Left ventricle myocardium inferior (tissue), 1 donor: ENCODE measurements around the gene TTC17. TPM values are rescaled to one million over a fixed set of nuclear protein-coding genes. Genes with fewer than 3 reads are reported as not detected.

Experiments used
- DNase-seq: peaks from one replicate; pipeline ENCODE4 v3.0.0-alpha.2; 2020
- H3K27ac ChIP-seq: fragments of 200-600 bp; replicated peaks from 2 replicates; pipeline ENCODE4 v1.8.0; 2021
- H3K27me3 ChIP-seq: fragments of 200-600 bp; 2 replicates; pipeline ENCODE4 v1.8.0; 2021; ENCODE audit warnings: low read depth
- H3K36me3 ChIP-seq: fragments of 200-600 bp; 2 replicates; pipeline ENCODE4 v1.8.0; 2021
- H3K4me1 ChIP-seq: fragments of 200-600 bp; 2 replicates; pipeline ENCODE4 v1.8.0; 2021
- H3K4me3 ChIP-seq: fragments of 200-600 bp; 2 replicates; pipeline ENCODE4 v1.8.0; 2021; ENCODE audit warnings: mild to moderate bottlenecking, moderate library complexity
- H3K9me3 ChIP-seq: fragments of 200-600 bp; replicated peaks from 2 replicates; pipeline ENCODE4 v1.8.0; 2021
- intact Hi-C: fragments of 100-400 bp; cut with micrococcal nuclease; formaldehyde crosslinking; loops from one replicate; pipeline ENCODE4 v1.11.0; 2022
- total RNA-seq: library from RNA; stranded (reverse); fragmentation: NEBNext Ultra II Directional; extraction: Animal tissue kit (Norgen Biotek cat#: 25700); gene quantifications from one replicate; pipeline ENCODE4 v1.2.1, GENCODE V29; 2021
- TF ChIP-seq, protein P1 (sequence below): fragments of 200-600 bp; IDR thresholded peaks from 2 replicates; pipeline ENCODE4 v1.8.0; 2021; ENCODE audit warnings: antibody characterized with exemption, mild to moderate bottlenecking, borderline replicate concordance
- donor health status: DM: no; HTN: yes; CAD: no; lungs with severe emphysema.

The TTC17 gene
- total RNA-seq, 1 donor from 2014 or later: 29.4 TPM

DNA sequence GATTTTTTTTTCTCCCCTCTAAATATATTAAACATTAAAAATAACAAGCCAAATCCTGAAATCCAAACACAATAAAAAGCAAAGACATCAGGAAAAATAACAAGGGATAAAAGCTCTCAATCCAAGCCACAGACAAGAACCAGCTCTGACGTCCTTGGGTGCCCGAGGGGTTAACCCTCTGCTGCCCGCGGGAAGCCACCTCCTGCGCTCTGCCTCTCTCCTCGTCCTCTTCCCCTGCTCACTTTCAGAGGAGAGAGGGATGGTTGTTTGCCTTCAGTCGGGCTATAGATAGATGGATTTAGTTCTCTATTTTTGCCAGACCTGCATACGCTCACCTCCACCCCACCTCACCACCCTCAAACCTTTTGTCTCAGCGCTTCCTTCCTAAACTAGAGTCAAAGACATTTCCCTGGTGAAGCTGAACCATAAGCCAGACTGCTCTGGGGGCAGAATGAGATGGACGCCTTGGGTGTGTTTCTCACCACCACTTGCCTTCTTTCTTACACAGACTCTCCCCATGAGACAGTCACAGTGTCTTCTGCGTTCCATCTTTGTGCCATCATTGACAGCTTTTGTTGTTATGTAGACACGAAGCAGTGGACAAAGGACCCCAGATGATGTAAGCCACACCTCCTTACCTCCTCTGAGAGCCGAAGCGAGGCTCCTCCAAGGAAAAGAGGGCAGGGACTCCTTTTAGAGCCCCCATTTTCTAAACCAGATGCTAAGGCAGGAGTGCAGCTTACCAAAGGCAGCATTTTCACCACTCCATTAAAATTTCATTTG lies 179.3 kb downstream of the TTC17 start:
- intact Hi-C loops: no loop called here
- no peak for DNase-seq
- TF ChIP-seq, protein P1, sequence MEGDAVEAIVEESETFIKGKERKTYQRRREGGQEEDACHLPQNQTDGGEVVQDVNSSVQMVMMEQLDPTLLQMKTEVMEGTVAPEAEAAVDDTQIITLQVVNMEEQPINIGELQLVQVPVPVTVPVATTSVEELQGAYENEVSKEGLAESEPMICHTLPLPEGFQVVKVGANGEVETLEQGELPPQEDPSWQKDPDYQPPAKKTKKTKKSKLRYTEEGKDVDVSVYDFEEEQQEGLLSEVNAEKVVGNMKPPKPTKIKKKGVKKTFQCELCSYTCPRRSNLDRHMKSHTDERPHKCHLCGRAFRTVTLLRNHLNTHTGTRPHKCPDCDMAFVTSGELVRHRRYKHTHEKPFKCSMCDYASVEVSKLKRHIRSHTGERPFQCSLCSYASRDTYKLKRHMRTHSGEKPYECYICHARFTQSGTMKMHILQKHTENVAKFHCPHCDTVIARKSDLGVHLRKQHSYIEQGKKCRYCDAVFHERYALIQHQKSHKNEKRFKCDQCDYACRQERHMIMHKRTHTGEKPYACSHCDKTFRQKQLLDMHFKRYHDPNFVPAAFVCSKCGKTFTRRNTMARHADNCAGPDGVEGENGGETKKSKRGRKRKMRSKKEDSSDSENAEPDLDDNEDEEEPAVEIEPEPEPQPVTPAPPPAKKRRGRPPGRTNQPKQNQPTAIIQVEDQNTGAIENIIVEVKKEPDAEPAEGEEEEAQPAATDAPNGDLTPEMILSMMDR: no peak
- Histone ChIP-seq H3K27ac (no peak overlapping the region), H3K4me1 (no peaks in the 10 kb centered on the region), H3K9me3 (peaks cover 10% of the 10 kb centered on the region), H3K4me3 (no peak overlapping the region), H3K36me3 (no peaks in the 10 kb centered on the region), H3K27me3 (peaks cover 60% of the 10 kb centered on the region)

DNA sequence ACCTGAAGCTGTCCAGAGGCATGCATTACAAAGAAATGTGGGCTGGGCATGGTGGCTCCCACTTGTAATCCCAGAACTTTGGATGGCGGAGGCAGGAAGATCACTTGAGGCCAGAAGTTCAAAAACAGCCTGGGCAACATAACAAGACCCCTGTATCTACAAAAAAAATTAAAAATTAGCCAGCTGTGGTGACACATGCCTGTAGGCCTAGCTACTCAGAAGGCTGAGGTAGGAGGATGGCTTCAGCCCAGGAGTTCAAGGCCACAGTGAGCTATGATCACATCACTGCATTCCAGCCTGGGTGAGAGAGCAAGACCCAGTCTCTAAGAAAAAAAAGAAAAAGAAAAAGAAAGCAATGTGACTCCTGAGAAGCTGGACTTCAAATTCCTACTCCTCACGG lies 183.3 kb downstream of the TTC17 start:
- no peak for DNase-seq
- Histone ChIP-seq H3K4me1 (no peaks in the 10 kb centered on the region), H3K4me3 (no peak overlapping the region), H3K9me3 (peaks cover 10% of the 10 kb centered on the region), H3K36me3 (no peaks in the 10 kb centered on the region), H3K27ac (no peak overlapping the region), H3K27me3 (peaks cover 68% of the 10 kb centered on the region)
- intact Hi-C loops: no loop called here
- TF ChIP-seq, protein P1: no peak

DNA sequence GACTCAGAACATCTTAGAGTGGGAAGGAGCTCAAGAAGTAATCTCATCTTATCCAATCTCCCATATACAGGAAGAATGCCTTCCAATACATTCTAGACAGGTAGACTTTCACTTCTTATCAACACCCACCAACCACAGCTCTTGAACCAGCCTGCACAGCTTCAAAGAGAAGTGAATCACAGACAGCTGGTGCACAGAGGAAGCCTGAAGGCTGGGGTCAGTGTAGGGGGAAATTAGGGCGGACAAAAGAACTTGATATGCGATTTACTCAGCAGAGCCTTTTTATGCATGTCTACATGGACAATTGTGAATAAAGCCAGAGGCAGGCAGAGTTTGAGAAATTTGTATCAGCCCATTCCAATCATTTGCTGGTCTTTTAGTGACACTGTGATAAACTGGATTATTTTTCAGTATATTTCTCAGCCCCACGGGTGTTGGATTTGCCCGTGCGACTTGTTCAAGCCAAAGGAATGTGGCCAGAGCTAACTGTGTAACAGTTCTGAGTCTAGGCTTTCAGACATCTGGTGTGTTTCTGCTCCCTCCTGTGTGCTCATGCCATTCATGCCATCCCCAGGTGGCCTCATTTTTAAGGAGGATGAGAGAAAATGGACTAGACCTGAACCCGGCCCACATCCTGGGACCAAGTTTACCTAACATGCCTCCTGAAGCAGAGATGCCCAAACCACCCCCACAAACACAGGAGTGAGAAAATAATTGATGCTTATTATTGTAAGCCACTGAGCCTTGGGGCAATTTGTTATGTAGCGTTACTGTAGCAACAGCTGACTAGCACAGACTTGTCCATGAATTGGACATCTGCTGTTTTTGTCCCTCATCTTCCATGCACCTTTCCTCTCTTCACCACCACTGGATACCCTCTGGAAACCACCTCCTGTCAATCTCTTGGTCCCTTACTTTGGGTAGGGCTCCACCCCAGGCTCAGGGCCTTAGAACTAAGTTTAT lies 184.3 kb downstream of the TTC17 start:
- TF ChIP-seq, protein P1: no peak
- Histone ChIP-seq H3K27me3 (peaks cover 68% of the 10 kb centered on the region), H3K4me1 (peaks cover 10% of the 10 kb centered on the region), H3K4me3 (no peak overlapping the region), H3K27ac (no peak overlapping the region), H3K36me3 (no peaks in the 10 kb centered on the region), H3K9me3 (peaks cover 10% of the 10 kb centered on the region)
- DNase-seq: no peak
- intact Hi-C loops: no loop called here

Other genes starting within 250 kb of the TTC17 start
- 38.8 TPM for gene API5, start 46.9 kb upstream of the TTC17 start, total RNA-seq